T-helper 1 cell treated with Interleukin-12 subunit alpha and Interleukin-12 subunit beta and Interleukin-4 antibody, amounts not matched to agents 30 ng/mL and 1 ng/mL, for 36 hours (primary cell): ENCODE measurements around the gene WFDC12. TPM values are rescaled to one million over a fixed set of nuclear protein-coding genes. Genes with fewer than 3 reads are reported as not detected.

Experiments used
- intact Hi-C: fragments of 100-400 bp; cut with micrococcal nuclease; formaldehyde crosslinking; loops from one replicate; pipeline ENCODE4 v1.15.1; 2024
- total RNA-seq: library from RNA; stranded (reverse); gene quantifications from 2 replicates; pipeline ENCODE4 v1.2.3, GENCODE V29; 2022

The WFDC12 gene
- total RNA-seq, 1 donor from 2014 or later: not detected

DNA sequence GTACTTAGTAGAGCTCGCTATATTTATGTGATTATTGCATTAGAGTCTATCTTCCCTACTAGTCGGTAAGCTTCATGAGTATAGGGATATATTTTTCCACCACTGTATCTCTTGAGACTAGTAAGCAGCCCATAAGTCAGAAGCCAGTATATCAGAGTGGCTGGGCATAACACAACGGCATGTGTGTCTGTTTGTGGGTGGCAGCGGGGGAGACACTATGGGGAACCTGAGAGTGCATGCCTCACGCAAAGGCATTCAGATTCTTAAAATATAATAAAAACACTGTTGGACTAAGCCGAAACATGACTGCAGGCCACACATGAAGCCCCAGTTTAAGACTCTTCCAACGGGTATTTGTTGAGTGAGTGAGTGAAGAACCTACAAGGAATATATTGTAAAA lies 31.4 kb downstream of the WFDC12 start:
- intact Hi-C loops: no loop called here

DNA sequence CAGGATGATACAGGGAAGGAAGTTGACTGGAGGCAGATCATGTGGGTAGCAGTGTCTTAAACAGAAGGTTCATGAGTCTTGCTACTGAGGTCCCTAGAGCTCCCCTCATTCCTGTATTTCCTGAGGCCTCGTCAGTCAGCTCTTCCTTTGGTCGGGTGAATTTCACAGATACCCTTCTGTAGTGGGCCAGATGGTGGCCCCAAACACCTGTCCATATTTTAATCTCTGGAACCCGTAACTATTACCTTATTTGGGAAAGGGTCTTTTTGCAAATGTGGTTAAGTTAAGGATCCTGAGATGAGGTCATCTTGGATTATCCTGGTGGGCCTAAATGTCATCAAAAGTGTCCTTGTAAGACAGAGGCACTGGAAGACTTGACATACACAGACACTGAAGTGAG lies 32.9 kb downstream of the WFDC12 start:
- intact Hi-C loops: no loop called here

DNA sequence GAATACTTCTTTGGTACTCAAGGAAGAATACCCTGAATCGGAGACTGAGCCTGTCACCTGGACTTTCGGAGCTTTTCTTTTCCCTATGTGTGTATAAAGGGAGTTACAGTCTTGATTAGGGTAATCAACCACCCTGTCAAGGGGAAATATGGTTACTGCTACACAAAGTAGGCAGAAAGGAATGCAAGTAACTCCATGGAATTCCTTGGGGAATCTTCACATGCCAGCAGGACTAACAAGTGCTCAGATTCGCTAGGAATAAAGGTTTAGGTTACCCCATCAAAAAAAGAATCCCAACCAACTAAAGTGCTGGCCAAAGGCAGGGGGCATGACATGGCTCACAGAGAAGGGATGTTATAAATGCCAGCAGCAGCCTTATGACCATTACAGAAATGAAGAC lies 33.8 kb downstream of the WFDC12 start:
- intact Hi-C loops: no loop called here

DNA sequence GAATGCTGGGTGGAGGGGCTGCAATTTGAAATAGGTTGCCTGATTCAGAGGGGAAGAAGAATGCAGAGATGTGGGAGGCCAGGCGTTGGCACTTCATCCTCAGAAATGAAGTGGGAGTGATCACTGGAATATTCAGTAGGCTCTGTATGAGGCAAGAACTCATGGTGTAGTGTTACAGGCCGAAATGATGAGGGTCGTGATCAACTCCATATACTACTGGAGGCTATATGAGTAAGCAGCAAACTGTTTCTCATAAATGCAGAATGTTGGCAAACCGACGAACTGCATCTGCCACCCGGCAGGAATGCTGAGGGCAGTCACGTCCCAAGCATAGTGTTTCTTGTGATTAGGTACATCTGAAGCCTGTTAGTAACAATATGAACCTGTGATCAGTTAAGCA lies 36.0 kb downstream of the WFDC12 start:
- intact Hi-C loops: no loop called here

DNA sequence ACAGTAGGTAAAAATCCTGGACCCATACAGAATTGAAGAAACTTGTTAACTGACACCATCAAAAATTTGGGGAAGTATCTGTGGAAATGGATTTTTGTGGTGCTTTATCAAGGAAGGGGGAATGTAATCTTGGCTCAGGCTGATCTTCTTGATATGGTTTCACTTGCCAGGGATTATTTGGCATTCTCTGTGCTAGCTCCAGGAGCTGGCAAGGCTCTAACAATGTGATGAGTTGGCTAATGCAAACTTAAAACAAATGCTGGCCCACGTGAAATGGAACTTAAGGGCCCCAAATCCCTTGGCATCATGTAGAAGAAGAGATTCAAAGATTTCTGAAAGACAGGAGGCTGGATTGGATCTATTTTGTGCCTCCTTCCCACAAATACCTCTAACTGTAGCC lies 36.5 kb downstream of the WFDC12 start:
- intact Hi-C loops: no loop called here

DNA sequence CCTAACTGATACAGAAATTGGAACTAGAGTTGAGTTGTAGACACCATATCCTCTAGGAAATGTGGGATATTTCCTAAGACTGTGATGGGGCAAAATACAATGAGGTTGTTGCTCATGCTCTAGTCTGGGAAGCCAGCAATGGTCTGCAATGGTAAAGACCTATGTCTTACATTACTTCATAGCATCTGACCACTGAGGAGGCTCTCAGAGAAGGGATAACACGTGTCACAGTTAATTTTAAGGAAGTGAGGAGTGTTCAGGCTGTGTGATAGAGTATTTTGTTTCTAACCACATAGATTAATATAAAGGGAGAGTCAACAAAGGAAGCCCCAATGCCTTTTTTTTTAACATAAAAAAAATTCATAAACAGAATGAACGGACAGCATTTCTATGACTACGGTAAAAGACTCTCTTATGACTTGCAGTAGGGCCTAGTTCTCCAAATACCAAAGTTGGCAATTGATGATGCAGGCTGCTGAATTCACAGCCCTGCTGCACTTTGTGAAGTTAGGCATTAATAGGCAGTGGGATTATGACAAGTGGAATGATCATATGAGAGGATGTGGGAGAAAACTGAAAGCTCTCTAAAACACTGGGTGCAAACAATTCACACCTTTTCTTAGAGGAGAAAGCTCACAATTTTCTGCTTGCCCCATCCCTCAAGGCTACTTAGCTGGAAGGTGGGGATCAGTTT lies 37.0 kb downstream of the WFDC12 start:
- intact Hi-C loops: no loop called here

DNA sequence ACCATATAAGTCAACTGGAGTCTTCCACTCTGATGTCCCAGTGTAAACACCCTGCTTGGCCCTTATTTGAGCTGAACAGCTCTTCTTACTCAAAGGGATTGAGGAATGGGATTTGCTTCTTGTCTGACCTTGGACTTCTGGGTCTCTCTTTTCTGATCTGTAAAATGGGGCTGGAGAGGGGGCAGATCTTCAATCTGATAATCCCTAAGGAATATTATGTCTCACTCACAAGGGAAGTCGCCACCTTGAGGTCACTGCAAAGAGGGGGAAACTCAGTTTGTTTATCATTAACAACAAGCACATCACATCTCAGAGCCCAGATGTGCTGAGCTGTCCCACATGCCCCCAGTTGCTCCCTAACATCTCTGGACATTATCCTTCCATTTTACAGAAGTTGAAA lies 38.4 kb downstream of the WFDC12 start:
- intact Hi-C loops: no loop called here

DNA sequence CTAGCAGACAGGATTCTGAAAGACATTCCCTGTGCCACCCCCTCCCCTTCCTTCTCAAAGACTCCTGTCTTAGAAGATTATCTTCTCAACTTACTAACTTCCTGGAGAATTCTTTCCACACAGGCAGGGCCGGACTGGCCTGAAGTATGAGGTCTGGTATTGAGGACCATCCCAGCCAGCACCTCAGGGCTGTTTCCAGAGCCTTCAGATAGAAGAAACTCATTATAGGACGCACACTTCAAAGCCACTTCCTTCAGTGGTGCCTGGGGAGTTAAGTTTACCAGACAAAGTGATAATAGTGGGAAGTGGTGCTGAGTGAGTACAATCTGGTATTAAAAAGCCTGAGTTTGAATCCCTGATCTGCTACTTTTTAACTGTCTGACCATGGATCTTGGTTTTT lies 39.0 kb downstream of the WFDC12 start:
- intact Hi-C loops: no loop called here

DNA sequence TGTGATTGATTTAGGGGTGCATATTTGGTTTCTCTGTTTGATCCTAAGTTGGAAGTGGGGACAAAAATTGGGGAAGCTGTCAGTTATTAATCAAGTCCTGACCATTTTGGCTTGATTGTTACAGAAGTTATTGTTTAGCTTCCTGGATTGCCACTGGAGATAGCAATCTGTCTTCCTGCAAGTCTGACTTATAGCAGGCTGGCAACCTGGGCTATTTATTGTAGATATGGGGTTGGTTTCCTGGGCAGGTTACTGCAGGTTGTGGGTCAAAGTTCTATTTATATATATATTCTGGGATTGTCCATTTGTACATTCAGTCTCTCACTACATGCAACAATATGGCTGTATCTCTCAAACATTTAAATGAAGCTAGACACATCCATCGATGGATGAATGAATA lies 41.1 kb downstream of the WFDC12 start:
- intact Hi-C loops: loop anchor here (5.0 kb wide), 1 partner anchor 41 kb away; no protein-coding TSS in a partner anchor

DNA sequence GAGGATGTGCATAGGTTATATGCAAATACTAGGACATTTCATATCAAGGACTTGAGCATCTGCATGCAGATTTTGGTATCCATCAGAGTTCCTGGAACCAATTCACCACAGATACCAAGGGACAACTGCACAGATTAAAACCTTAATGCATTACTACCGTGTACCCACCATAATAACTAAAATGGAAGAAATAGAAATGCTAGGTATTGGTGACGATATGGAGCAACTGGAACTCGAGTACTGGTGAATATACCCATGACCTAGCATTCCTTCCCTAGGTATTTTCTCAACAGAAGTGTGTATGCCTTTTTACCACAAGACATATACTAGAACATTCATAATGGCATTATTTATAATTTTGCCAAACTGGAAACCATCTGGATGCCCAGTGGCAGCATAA lies 41.8 kb downstream of the WFDC12 start:
- intact Hi-C loops: loop anchor here (5.0 kb wide), 1 partner anchor 40 kb away; no protein-coding TSS in a partner anchor

DNA sequence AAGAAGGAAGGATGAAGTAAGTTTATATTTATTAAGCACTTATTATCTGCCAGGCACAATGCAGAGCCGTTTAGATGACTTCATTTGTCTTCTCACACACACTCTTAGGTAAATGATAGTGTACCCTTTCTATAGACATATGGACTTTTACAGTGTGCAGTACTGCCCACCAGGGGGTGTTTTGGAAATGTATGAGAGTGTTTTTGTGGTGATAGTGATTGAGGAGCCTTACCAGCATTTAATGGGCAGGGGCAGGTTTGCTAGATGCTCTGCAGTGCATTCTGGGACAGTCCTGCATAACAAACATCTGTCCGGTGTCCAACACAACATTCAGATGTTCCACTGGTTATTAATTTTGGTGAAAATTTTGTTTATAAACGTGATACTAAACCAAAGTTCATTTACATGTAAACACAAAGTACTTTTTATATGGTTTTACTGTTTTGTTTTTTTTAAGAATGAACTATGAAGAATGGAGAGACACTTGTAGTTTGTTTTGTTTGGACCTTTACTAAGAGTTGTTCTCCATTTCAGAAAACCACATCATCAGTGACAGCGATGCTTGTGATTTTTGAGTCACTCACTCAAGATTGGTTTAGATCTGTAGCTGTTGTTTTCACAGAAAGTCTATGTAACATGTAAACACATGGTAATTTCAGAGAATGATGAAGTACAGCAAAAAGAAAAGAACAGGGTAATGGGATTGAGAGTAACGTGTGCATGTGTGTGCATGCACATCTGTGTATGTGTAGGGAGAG lies 43.2 kb downstream of the WFDC12 start:
- intact Hi-C loops: loop anchor here (5.0 kb wide), 1 partner anchor 39 kb away; no protein-coding TSS in a partner anchor

DNA sequence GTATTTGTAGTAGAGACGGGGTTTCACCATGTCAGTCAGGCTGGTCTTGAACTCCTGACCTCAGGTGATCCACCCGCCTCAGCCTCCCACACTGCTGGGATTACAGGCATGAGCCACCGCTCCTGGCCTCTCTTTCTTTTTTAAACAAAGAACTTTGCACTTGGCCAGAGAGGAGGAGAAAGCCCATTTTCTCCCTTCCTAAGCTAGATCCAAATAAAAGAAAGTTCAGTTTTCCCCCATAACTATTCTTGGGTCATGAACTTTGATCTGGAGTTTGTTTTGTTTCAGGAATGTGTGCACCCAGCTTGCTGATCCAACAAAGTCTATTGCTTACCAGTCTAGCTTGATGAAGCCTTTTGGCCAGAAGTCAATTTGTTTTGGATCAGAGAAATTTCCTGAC lies 46.7 kb downstream of the WFDC12 start:
- intact Hi-C loops: no loop called here

Other genes with a start within 250 kb of the WFDC12 start
- 273 and 278 TPM in 2 replicates for gene YWHAB, start 238.8 kb downstream of the WFDC12 start, total RNA-seq
- gene PABPC1L, start 214.4 kb downstream of the WFDC12 start, total RNA-seq: 51.8 and 53.6 TPM in 2 replicates
- 22.2 and 22.3 TPM in 2 replicates for gene TOMM34, start 164.1 kb downstream of the WFDC12 start, total RNA-seq
- 188 and 193 TPM in 2 replicates for gene STK4, start 158.0 kb downstream of the WFDC12 start, total RNA-seq
- gene KCNS1, start 23.3 kb downstream of the WFDC12 start, total RNA-seq: 0.12 and 0.32 TPM in 2 replicates
- not detected in 2 replicates for gene WFDC5, start 9.3 kb downstream of the WFDC12 start, total RNA-seq
- not detected in 2 replicates for gene PI3, start 50.4 kb upstream of the WFDC12 start, total RNA-seq
- gene SEMG1, start 82.6 kb upstream of the WFDC12 start, total RNA-seq: not detected in 2 replicates
- gene SEMG2, start 96.9 kb upstream of the WFDC12 start, total RNA-seq: not detected in 2 replicates
- gene SLPI, start 130.1 kb upstream of the WFDC12 start, total RNA-seq: 0.64 and 0.88 TPM in 2 replicates
- 0.17 TPM in 1 of 2 replicates, not detected in the other for gene RBPJL, start 182.4 kb upstream of the WFDC12 start, total RNA-seq
- gene MATN4, start 183.8 kb upstream of the WFDC12 start, total RNA-seq: 6.1 and 6.7 TPM in 2 replicates
- 89.7 and 90.4 TPM in 2 replicates for gene SDC4, start 224.0 kb upstream of the WFDC12 start, total RNA-seq
- gene SYS1, start 238.7 kb upstream of the WFDC12 start, total RNA-seq: 30.7 and 32.2 TPM in 2 replicates